Smooth muscle cell (in vitro differentiated cells): Measurements from ENCODE around the gene LCOR. TPM values are rescaled to one million over a fixed set of nuclear protein-coding genes. Genes with fewer than 3 reads are reported as not detected.

Experiments used
- DNase-seq: peaks from one replicate; lab custom pipeline; 2025; ENCODE audit not compliant: unreplicated experiment; lab: John Stamatoyannopoulos, UW
- H2AFZ ChIP-seq: fragments of 200-600 bp; sonication (generic); 2 replicates; pipeline ENCODE4 v1.6.0; 2016; ENCODE audit warnings: antibody characterized with exemption, low read depth, mild to moderate bottlenecking
- H3F3A ChIP-seq: fragments of 200-600 bp; sonication (generic); 2 replicates; pipeline ENCODE4 v1.6.0; 2017; ENCODE audit warnings: antibody characterized with exemption, low read depth
- H3K27ac ChIP-seq: fragments of 200-600 bp; sonication (generic); 2 replicates; pipeline ENCODE4 v1.5.1; 2016; ENCODE audit warnings: low read depth, mild to moderate bottlenecking
- H3K27me3 ChIP-seq: fragments of 200-600 bp; sonication (generic); 2 replicates; pipeline ENCODE4 v1.6.1; 2016; ENCODE audit warnings: low read depth, mild to moderate bottlenecking
- H3K36me3 ChIP-seq: fragments of 200-600 bp; sonication (generic); 2 replicates; pipeline ENCODE4 v1.5.1; 2016; ENCODE audit warnings: low read depth
- H3K4me1 ChIP-seq: fragments of 200-600 bp; sonication (generic); 2 replicates; pipeline ENCODE4 v1.5.1; 2016; ENCODE audit warnings: low read depth
- H3K4me2 ChIP-seq: fragments of 200-600 bp; sonication (generic); 2 replicates; pipeline ENCODE4 v1.6.0; 2016; ENCODE audit warnings: mild to moderate bottlenecking
- H3K4me3 ChIP-seq: fragments of 200-600 bp; sonication (generic); 2 replicates; pipeline ENCODE4 v1.5.1; 2016; ENCODE audit warnings: mild to moderate bottlenecking
- H3K79me2 ChIP-seq: fragments of 200-600 bp; sonication (generic); 2 replicates; pipeline ENCODE4 v1.6.0; 2016; ENCODE audit warnings: low read depth, mild to moderate bottlenecking
- H3K9ac ChIP-seq: fragments of 200-600 bp; sonication (generic); 2 replicates; pipeline ENCODE4 v1.6.0; 2016; ENCODE audit warnings: low read depth
- H3K9me3 ChIP-seq: fragments of 200-600 bp; sonication (generic); replicated peaks from 2 replicates; pipeline ENCODE4 v1.5.1; 2016; ENCODE audit warnings: low read depth
- H4K20me1 ChIP-seq: fragments of 200-600 bp; sonication (generic); 2 replicates; pipeline ENCODE4 v1.6.0; 2016; ENCODE audit warnings: low read depth
- CTCF ChIP-seq: fragments of 200-600 bp; sonication (generic); IDR thresholded peaks from 2 replicates; pipeline ENCODE4 v1.5.1; 2017; ENCODE audit warnings: borderline replicate concordance, mild to moderate bottlenecking, antibody characterized with exemption; ENCODE audit not compliant: insufficient read depth, poor library complexity, severe bottlenecking
- WGBS: methylation state at CpG from one replicate; pipeline ENCODE4 v1.1.7; 2016; ENCODE audit warnings: low lambda C conversion rate; 5-methylcytosine and 5-hydroxymethylcytosine counted together
- polyA plus RNA-seq: library from polyadenylated mRNA; unstranded; fragments of >200 nt; fragmentation: Nextera tagmentation; extraction: Ambion mirVana; gene quantifications from 2 replicates; pipeline ENCODE4 v1.2.1, GENCODE V29; 2016
- total RNA-seq: library from RNA; depleted of rRNA; stranded (reverse); fragments of >200 nt; gene quantifications from 2 replicates; pipeline ENCODE4 v1.2.3, GENCODE V29; 2014

Gene LCOR
- total and polyA plus RNA-seq, 2 experiments from 2014 or later, result 10.6 to 27.8 TPM

GRCh38 chr10:97013568-97013967, 181.5 kb downstream of the LCOR start:
- Histone ChIP-seq H3K4me3 (no peak overlapping the region), H2AFZ (no peak overlapping the region), H3K79me2 (no peaks in the 10 kb centered on the region), H3K4me2 (no peak overlapping the region), H3K36me3 (no peaks in the 10 kb centered on the region), H3K27ac (no peak overlapping the region), H3K9me3 (no peaks in the 10 kb centered on the region), H3K27me3 (no peaks in the 10 kb centered on the region), H3K9ac (no peak overlapping the region), H3K4me1 (no peaks in the 10 kb centered on the region), H4K20me1 (no peaks in the 10 kb centered on the region), H3F3A (no peaks in the 10 kb centered on the region)
- WGBS, result 92% methylated on average over 8 of the region's 8 CpGs
- no peak for DNase-seq
- no peak for TF ChIP-seq CTCF

GRCh38 chr10:97013983-97014382, 181.9 kb downstream of the LCOR start:
- no peaks in the 10 kb centered on the region for H3K4me1 ChIP-seq
- H3K36me3 ChIP-seq, result no peaks in the 10 kb centered on the region
- DNase-seq, result no peak
- H3K4me3 ChIP-seq, result no peak overlapping the region
- H3F3A ChIP-seq, result no peaks in the 10 kb centered on the region
- no peak overlapping the region for H3K27ac ChIP-seq
- H3K4me2 ChIP-seq, result no peak overlapping the region
- H4K20me1 ChIP-seq, result no peaks in the 10 kb centered on the region
- no peak for TF ChIP-seq CTCF
- H3K9ac ChIP-seq, result no peak overlapping the region
- WGBS, result 88% methylated on average over 8 of the region's 8 CpGs
- no peaks in the 10 kb centered on the region for H3K79me2 ChIP-seq
- no peaks in the 10 kb centered on the region for H3K27me3 ChIP-seq
- no peak overlapping the region for H2AFZ ChIP-seq
- no peaks in the 10 kb centered on the region for H3K9me3 ChIP-seq

- no peak overlapping the region for H2AFZ ChIP-seq
- H3K9ac ChIP-seq, result no peak overlapping the region
- no peak overlapping the region for H3K4me3 ChIP-seq
- H3K27me3 ChIP-seq, result no peaks in the 10 kb centered on the region
- WGBS, result 75% methylated on average over 1 of the region's 1 CpG
- no peaks in the 10 kb centered on the region for H3K9me3 ChIP-seq
- DNase-seq, result no peak
- H3K27ac ChIP-seq, result no peak overlapping the region
- no peak for TF ChIP-seq CTCF
- no peaks in the 10 kb centered on the region for H4K20me1 ChIP-seq
- H3K79me2 ChIP-seq, result no peaks in the 10 kb centered on the region
- peaks cover 5% of the 10 kb centered on the region for H3K4me1 ChIP-seq
- H3K4me2 ChIP-seq, result no peak overlapping the region
- H3F3A ChIP-seq, result no peaks in the 10 kb centered on the region
- H3K36me3 ChIP-seq, result no peaks in the 10 kb centered on the region
Observed at GRCh38 chr10:97015240-97015639, 183.1 kb downstream of the LCOR start.

- no peak for TF ChIP-seq CTCF
- DNase-seq, result no peak
- Histone ChIP-seq H3F3A (no peaks in the 10 kb centered on the region), H3K79me2 (no peaks in the 10 kb centered on the region), H3K4me3 (no peak overlapping the region), H3K27ac (no peak overlapping the region), H3K9ac (no peak overlapping the region), H3K4me2 (no peak overlapping the region), H3K36me3 (no peaks in the 10 kb centered on the region), H4K20me1 (no peaks in the 10 kb centered on the region), H3K9me3 (no peaks in the 10 kb centered on the region), H2AFZ (no peak overlapping the region), H3K27me3 (no peaks in the 10 kb centered on the region), H3K4me1 (peaks cover 14% of the 10 kb centered on the region)
- 88% methylated on average over 15 of the region's 15 CpGs for WGBS
Observed at GRCh38 chr10:97016728-97017473, 184.8 kb downstream of the LCOR start.
